SU-DHL-6 (cell line): ENCODE data around the gene TARBP2.

Experiments used
- H2AFZ ChIP-seq: fragments of 200-600 bp; sonication (generic); 2 replicates; pipeline ENCODE4 v1.6.1; 2014; ENCODE audit warnings: low read depth, mild to moderate bottlenecking, moderate library complexity, mixed read lengths, antibody characterized with exemption, low read length; ENCODE audit not compliant: severe bottlenecking
- H3F3A ChIP-seq: fragments of 200-600 bp; shearing (Covaris generic); 2 replicates; pipeline ENCODE4 v1.6.0; 2016; ENCODE audit warnings: antibody characterized with exemption, mild to moderate bottlenecking; ENCODE audit not compliant: insufficient read depth
- H3K27ac ChIP-seq: fragments of 200-600 bp; sonication (generic); 2 replicates; pipeline ENCODE4 v1.5.1; 2016; ENCODE audit warnings: low read depth, mild to moderate bottlenecking, low read length, moderate library complexity, mixed read lengths
- H3K27me3 ChIP-seq: fragments of 200-600 bp; sonication (generic), shearing (Covaris generic); 2 replicates; pipeline ENCODE4 v1.6.0; 2014; ENCODE audit warnings: mild to moderate bottlenecking, low read length
- H3K36me3 ChIP-seq: fragments of 200-600 bp; sonication (generic); 2 replicates; pipeline ENCODE4 v1.6.1; 2014; ENCODE audit warnings: mild to moderate bottlenecking, low read length, mixed read lengths
- H3K4me2 ChIP-seq: fragments of 300-600, 200-600 bp; shearing (Covaris generic), sonication (generic); 2 replicates; pipeline ENCODE4 v1.6.0; 2014; ENCODE audit warnings: low read length, low read depth, mild to moderate bottlenecking; ENCODE audit not compliant: poor library complexity, severe bottlenecking
- H3K4me3 ChIP-seq: fragments of 200-600 bp; sonication (generic); 2 replicates; pipeline ENCODE4 v1.5.1; 2014; ENCODE audit warnings: antibody characterized with exemption, low read length, mild to moderate bottlenecking, mixed read lengths; ENCODE audit not compliant: insufficient read depth, poor library complexity, severe bottlenecking
- H3K79me2 ChIP-seq: fragments of 200-600 bp; sonication (generic); 2 replicates; pipeline ENCODE4 v1.6.1; 2014; ENCODE audit warnings: mild to moderate bottlenecking, low read length, moderate library complexity; ENCODE audit not compliant: insufficient read depth
- H3K9ac ChIP-seq: fragments of 200-600 bp; sonication (generic); 2 replicates; pipeline ENCODE4 v1.7.0; 2014; ENCODE audit warnings: mild to moderate bottlenecking, low read length
- H3K9me2 ChIP-seq: fragments of 200-600 bp; sonication (generic); replicated peaks from 2 replicates; pipeline ENCODE4 v1.6.1; 2014; ENCODE audit warnings: low read length; ENCODE audit not compliant: insufficient read depth
- H3K9me3 ChIP-seq: fragments of 200-600 bp; sonication (generic); 2 replicates; pipeline ENCODE4 v1.6.1; 2014; ENCODE audit warnings: low read length, mixed read lengths; ENCODE audit not compliant: insufficient read depth
- H4K20me1 ChIP-seq: fragments of 200-600 bp; sonication (generic); 2 replicates; pipeline ENCODE4 v1.6.1; 2014; ENCODE audit warnings: low read depth, mild to moderate bottlenecking, antibody characterized with exemption, low read length, moderate library complexity, mixed read lengths
- CTCF ChIP-seq: fragments of 200-600 bp; sonication (generic); IDR thresholded peaks from one replicate; pipeline ENCODE4 v1.5.1; 2017; ENCODE audit warnings: antibody characterized with exemption, mild to moderate bottlenecking, low read length, moderate library complexity; ENCODE audit not compliant: insufficient read depth, poor library complexity, severe bottlenecking
- EZH2phosphoT487 ChIP-seq: fragments of 200-600 bp; sonication (generic), shearing (Covaris generic); conservative IDR thresholded peaks from 2 replicates; pipeline ENCODE4 v1.6.1; 2018; ENCODE audit warnings: mild to moderate bottlenecking, antibody characterized with exemption, low read length, moderate library complexity, mixed read lengths

The TARBP2 gene

DNA sequence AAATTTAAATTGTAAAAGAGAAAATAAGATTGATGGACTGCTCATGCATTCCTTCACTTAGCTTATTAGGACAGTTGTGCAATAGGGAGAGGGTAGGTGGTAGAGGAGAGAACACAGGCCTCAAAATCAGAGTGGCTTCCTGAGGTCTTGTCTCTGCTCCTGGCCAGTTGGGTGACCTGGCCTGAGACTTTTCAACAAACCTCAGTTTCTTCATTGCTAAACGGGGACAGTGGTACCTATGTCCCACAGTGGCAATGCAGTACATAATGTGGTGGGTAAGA lies 4.4 kb upstream of the TARBP2 start:
- Histone ChIP-seq H3K9ac (no peak overlapping the region), H3K79me2 (peaks cover 3% of the 10 kb centered on the region; the same call in 1 of the 2 replicates), H3K9me2 (no peaks in the 10 kb centered on the region), H3K9me3 (no peaks in the 10 kb centered on the region), H4K20me1 (no peaks in the 10 kb centered on the region), H3K27ac (no peak overlapping the region), H3K36me3 (no peaks in the 10 kb centered on the region), H2AFZ (no peak overlapping the region), H3F3A (peaks cover 11% of the 10 kb centered on the region), H3K27me3 (no peaks in the 10 kb centered on the region), H3K4me2 (no peak overlapping the region), H3K4me3 (no peak overlapping the region)
- TF ChIP-seq EZH2phosphoT487 (no peak), CTCF (no peak)

DNA sequence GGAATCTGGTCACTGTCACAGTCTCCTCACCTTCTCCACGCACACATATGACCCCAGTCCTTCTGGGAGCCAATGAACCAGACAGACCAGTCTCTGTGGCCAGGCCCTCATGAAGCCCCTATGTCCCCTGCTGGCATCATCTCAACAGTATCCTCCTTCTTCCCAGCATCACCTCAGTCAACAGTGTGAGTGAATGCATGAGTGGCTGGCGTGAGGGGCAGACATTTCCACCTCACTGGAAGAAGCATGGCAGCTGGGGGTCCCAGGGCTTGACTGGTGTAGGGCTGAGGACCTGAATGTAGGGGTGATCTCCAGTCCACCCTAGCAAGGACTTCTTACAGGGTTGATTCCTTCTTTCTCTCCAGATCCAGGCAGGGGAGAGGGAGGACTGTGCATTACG lies 3.6 kb upstream of the TARBP2 start:
- H3K9me3 ChIP-seq: no peaks in the 10 kb centered on the region
- peaks cover 11% of the 10 kb centered on the region for H3F3A ChIP-seq
- no peaks in the 10 kb centered on the region for H3K36me3 ChIP-seq
- peaks cover 11% of the 10 kb centered on the region for H3K79me2 ChIP-seq
- H3K4me2 ChIP-seq: no peak overlapping the region
- H3K27ac ChIP-seq: no peak overlapping the region
- H2AFZ ChIP-seq: no peak overlapping the region
- H4K20me1 ChIP-seq: no peaks in the 10 kb centered on the region
- no peak for TF ChIP-seq EZH2phosphoT487
- no peak for TF ChIP-seq CTCF
- H3K27me3 ChIP-seq: no peaks in the 10 kb centered on the region
- no peaks in the 10 kb centered on the region for H3K9me2 ChIP-seq
- no peak overlapping the region for H3K9ac ChIP-seq
- no peak overlapping the region for H3K4me3 ChIP-seq

DNA sequence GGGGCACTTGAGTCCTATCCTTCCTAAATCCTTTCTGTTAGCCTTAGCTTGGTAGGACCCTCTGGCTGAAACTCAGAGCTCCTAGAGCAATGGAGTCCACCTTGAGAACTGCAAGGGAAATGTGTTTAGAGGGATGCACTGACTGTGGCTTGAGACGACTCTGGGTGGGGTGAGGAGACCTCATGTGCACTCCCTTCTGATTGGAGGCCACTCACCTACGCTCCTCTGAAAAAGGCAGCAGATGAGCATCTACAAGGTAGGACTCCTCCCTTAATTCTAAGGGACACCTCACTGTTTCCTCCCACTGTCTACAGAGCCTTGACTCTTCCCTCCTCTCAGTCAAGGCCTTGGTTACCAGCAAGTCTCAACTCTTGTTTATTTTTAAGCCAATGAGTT lies 2.9 kb upstream of the TARBP2 start:
- Histone ChIP-seq H3K27ac (no peak overlapping the region), H2AFZ (no peak overlapping the region), H3K79me2 (peaks cover 13% of the 10 kb centered on the region), H3K36me3 (no peaks in the 10 kb centered on the region), H4K20me1 (no peaks in the 10 kb centered on the region), H3K9me2 (no peaks in the 10 kb centered on the region), H3K4me3 (no peak overlapping the region), H3K27me3 (no peaks in the 10 kb centered on the region), H3K9ac (no peak overlapping the region), H3K4me2 (no peak overlapping the region), H3F3A (peaks cover 11% of the 10 kb centered on the region), H3K9me3 (no peaks in the 10 kb centered on the region)
- no peak for TF ChIP-seq EZH2phosphoT487

DNA sequence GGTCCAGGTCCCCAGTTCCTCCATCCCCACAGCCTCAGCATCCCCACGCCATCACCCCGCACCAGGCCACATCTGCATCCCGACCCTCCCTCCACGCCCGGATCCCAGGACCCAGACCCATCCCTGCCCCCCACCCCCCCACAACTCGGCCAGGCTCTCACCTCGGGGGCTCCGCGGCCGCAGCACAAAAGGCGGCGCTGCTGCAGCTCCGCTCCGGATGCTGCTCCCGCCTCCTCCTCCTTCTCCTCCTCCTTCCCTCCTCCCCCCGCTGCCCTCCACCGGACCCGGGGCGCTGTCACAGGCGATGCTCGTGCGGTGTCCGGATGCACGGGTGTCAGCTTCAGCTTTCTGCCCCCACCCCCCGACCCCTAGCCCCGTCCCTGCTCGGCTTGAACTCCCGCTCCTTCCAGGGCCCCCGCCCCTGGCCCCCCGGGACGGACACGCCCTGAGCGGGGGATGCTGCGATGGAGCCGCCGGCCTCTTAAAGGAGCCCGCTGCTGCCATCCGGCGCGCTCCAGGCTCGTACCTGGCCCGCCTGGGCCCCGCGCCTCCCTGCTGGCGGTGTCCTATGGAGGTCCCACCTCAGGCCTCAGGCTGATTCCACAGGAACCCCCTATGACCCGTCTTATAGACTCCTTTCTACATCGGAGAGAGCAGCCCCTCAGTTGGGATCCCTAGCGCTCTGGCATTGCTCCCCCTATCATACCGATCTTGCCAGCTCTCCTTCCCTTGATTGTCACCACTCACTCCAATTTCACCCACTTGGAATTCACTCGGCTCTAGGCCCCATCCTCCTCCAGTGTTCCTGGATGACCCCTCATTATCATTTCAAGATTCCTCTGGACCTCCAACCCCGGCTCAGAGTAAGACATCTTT lies 1.6 kb upstream of the TARBP2 start, which contains the start of gene MAP3K12:
MAP3K12 (minus strand) TSS at position 193 of the 876 bp plus-strand sequence. CDS start 12,067 bp downstream, outside the sequence.
- TF ChIP-seq CTCF: no peak
- TF ChIP-seq EZH2phosphoT487: no peak
- Histone ChIP-seq H3F3A (peaks cover 8% of the 10 kb centered on the region; the same call in 1 of the 2 replicates), H3K36me3 (no peaks in the 10 kb centered on the region)

More for the DNA sequence above, 1.6 kb upstream of the TARBP2 start, which contains the start of gene MAP3K12:
- peak within 1 kb of the TSS; percentile 74 for H3K4me2 ChIP-seq
- H3K27me3 ChIP-seq: no peaks in the 10 kb centered on the region
- no peaks in the 10 kb centered on the region for H4K20me1 ChIP-seq
- peaks cover 13% of the 10 kb centered on the region for H3K79me2 ChIP-seq
- peak within 1 kb of the TSS; percentile 82 for H3K9ac ChIP-seq
- peak within 1 kb of the TSS; percentile 52 for H2AFZ ChIP-seq
- no peaks in the 10 kb centered on the region for H3K9me2 ChIP-seq
- no peaks in the 10 kb centered on the region for H3K9me3 ChIP-seq
- H3K4me3 ChIP-seq: peak within 1 kb of the TSS; percentile 49
- H3K27ac ChIP-seq: peak within 1 kb of the TSS; percentile 60
